Transverse colon (tissue), 4 donors: ENCODE results near the gene APOD. TPM values are rescaled to one million over a fixed set of nuclear protein-coding genes. Genes with fewer than 3 reads are reported as not detected.
"Not testable (repeated sequence)": the region's sequence is repeated elsewhere in the genome, so short reads cannot be mapped to it uniquely, and the experiment has no call there.

Source experiments
- DNase-seq: peaks from one replicate; pipeline ENCODE4 v3.0.0-alpha.2; 2019
- H3K27ac ChIP-seq, 4 donors: fragments of 200-600 bp; sonication (generic); 2 replicates each; pipeline ENCODE4 v1.5.1; 2016 to 2018; ENCODE audit warnings: inconsistent platforms in 4 of 4
- H3K27me3 ChIP-seq: fragments of 200-600 bp; sonication (generic); 2 replicates; pipeline ENCODE4 v1.5.1; 2017; ENCODE audit warnings: inconsistent platforms
- H3K36me3 ChIP-seq, 4 donors: fragments of 200-600 bp; sonication (generic); 2 replicates each; pipeline ENCODE4 v1.5.1; 2017 to 2019; ENCODE audit warnings: inconsistent platforms in 4 of 4
- H3K4me1 ChIP-seq, 4 donors: fragments of 200-600 bp; sonication (generic); 2 replicates each; pipeline ENCODE4 v1.5.1; 2017 to 2020; ENCODE audit warnings: inconsistent platforms in 4 of 4
- H3K4me3 ChIP-seq, 4 donors: fragments of 200-600 bp; sonication (generic); 1 replicate in 1 of 4; 2 replicates in 3 of 4; pipeline versions ENCODE4 v1.5.1 to v1.6.1; 2017 to 2019; ENCODE audit warnings: inconsistent platforms in 4 of 4
- H3K9me3 ChIP-seq, 2 donors: fragments of 200-600 bp; sonication (generic); 2 replicates each; pipeline ENCODE4 v1.5.1; 2017 to 2019; ENCODE audit warnings: inconsistent platforms in 2 of 2
- WGBS, 2 donors: methylation state at CpG; one replicate each; pipeline ENCODE4 v1.1.5; 2018; ENCODE audit warnings: low coverage in 1 of 2; 5-methylcytosine and 5-hydroxymethylcytosine counted together
- in situ Hi-C, 4 donors: fragments of 200-750 bp; cut with MboI; loops; one replicate each; pipeline versions ENCODE4 v1.15.0 to v1.15.1; 2017; ENCODE audit warnings: low sequenced_read_pairs in 3 of 4, low pct_ligation_motif_present in 1 of 4, low pct_unique_long_range_greater_than_20kb in 1 of 4
- intact Hi-C: fragments of 100-400 bp; cut with DNase I; formaldehyde crosslinking; loops from one replicate; pipeline ENCODE4 v1.15.1; 2023; ENCODE audit warnings: low total_unique reads
- total RNA-seq, 4 donors: library from RNA; depleted of rRNA; stranded (reverse); fragments of >200 nt; gene quantifications; one replicate each; pipeline ENCODE4 v1.1.0, GENCODE V29; 2016
- TF ChIP-seq, protein P1 (sequence below), 5 experiments: fragments of 200-600 bp in 3 of 5; fragments of 450-650 bp in 2 of 5; sonication (generic) in 3 of 5; IDR thresholded peaks; 1 replicate in 2 of 5; 2 replicates in 3 of 5; pipeline ENCODE4 v1.5.1; 2016 to 2017; ENCODE audit warnings: antibody characterized with exemption in 5 of 5, inconsistent platforms in 3 of 5, mild to moderate bottlenecking in 2 of 5, moderate library complexity in 1 of 5

The APOD gene
- total RNA-seq, 4 donors from 2014 or later = 3.4 to 118 (median 46.1) TPM

- H3K9me3 ChIP-seq, H3K4me1 ChIP-seq, H3K27me3 ChIP-seq, in situ Hi-C loops, H3K27ac ChIP-seq, DNase-seq, H3K36me3 ChIP-seq, intact Hi-C loops, H3K4me3 ChIP-seq: not testable (repeated sequence)
- WGBS, 2 donors = 79 to 84% methylated on average over 8 to 30 of the region's 30 CpGs
These were observed 44.0 kb upstream of the APOD start for GRCh38 chr3:195627515-195628385.

DNA sequence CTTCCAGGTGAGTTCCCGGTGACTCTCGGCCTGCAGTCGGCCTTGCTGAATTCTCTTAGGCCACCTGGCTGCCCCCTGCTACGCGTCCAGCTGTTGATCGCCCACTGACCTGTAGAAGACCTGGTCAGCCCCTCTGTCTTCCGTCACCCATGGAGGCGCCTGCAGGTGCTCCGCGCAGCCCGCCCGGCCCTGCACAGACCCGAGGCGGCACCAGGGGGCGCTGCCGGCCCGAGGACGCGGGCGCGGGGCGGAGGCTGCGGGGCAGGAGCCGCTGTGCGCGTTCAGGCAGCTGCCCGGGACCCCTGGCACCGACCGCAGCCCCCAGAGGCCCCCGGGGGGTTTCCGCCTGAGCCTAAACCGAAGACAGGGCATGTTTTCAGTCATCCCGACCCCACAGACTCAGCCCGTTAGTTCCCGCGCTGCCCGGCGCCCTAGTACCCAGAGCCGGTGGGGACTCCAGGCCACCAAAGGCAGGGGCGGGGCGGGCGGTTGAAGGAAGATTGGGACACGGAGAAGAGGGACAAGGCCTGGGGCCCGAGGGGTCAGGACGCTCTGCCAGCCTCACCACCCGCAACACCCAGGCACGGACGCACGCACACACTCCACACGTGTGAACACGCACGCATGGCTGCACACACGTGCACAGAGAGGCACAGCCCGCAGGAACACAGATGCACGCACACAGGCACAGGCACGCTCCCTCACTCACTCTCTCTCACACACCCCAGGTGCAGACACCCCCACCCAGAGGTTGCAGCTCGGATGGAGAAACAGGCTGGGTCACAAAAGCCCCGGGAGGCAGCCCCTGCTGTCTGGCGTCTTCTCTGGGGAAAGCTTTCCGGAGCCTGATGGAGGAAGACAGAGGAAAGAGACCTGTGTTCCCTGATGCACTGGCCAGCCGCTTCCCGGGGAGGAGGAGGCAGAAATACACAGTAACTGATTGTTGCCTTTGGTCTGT, 41.1 kb upstream of the APOD start:
- peak overlapping the region in 1 of 4 donors; percentile 13 for H3K4me3 ChIP-seq
- H3K4me1 ChIP-seq, H3K9me3 ChIP-seq, H3K27ac ChIP-seq, H3K27me3 ChIP-seq, H3K36me3 ChIP-seq, intact Hi-C loops, DNase-seq: not testable (repeated sequence)
- TF ChIP-seq, protein P1, sequence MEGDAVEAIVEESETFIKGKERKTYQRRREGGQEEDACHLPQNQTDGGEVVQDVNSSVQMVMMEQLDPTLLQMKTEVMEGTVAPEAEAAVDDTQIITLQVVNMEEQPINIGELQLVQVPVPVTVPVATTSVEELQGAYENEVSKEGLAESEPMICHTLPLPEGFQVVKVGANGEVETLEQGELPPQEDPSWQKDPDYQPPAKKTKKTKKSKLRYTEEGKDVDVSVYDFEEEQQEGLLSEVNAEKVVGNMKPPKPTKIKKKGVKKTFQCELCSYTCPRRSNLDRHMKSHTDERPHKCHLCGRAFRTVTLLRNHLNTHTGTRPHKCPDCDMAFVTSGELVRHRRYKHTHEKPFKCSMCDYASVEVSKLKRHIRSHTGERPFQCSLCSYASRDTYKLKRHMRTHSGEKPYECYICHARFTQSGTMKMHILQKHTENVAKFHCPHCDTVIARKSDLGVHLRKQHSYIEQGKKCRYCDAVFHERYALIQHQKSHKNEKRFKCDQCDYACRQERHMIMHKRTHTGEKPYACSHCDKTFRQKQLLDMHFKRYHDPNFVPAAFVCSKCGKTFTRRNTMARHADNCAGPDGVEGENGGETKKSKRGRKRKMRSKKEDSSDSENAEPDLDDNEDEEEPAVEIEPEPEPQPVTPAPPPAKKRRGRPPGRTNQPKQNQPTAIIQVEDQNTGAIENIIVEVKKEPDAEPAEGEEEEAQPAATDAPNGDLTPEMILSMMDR (IDR thresholded peaks at IDR 0.05) = peak in 1 of 5 experiments; percentile 11
- in situ Hi-C loops = loop anchor here in 1 of 4 donors (25.0 kb wide), 1 partner anchor 112 kb away; no protein-coding TSS in a partner anchor
- 10% methylated on average over 16 of the region's 62 CpGs; no CpG with 5 or more reads in 1 of the 2 donors for WGBS, 2 donors

GRCh38 chr3:195624171-195624570, 40.4 kb upstream of the APOD start:
- H3K27me3 ChIP-seq, H3K4me3 ChIP-seq, DNase-seq, H3K9me3 ChIP-seq, intact Hi-C loops, H3K36me3 ChIP-seq, H3K27ac ChIP-seq, H3K4me1 ChIP-seq: not testable (repeated sequence)
- WGBS, 2 donors = no CpG with 5 or more reads among the region's 14 CpGs
- in situ Hi-C loops = loop anchor here in 1 of 4 donors (25.0 kb wide), 1 partner anchor 113 kb away; no protein-coding TSS in a partner anchor

DNA sequence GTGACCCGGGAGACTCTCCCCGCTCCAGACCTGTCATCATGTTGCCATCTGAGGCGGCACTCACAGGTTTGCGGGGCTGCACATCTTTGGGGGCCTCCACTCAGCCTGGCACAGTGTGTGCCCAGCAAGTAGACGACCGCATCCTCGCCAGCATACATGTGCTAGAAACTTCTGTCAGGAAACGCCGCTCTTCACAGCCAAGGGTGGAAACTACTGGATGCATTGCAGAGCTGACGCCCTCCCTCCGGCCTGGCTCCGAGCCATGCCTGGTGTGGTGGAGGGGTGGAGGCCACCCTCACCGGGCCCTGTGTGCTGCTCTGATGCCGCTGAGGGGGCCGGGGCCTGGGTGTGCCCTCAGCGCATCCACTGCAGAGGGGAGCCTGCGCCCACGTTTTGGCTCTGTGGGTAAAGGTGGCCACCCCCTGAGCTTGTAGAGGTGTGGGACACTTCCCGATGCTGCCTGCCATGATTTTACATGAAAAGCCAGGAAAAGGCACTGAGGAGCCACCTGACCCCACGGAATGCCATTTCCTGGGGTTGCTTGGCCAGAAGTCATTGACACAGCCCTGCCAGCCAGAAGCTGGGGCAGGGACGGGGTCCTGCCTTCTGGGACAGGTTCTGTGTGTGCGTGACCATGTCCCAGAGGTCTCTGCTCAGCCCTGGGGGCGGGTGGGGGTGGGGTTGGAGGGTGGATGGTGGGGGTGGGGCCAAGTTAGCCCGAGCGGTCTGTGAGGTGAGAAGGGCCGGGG, 39.7 kb upstream of the APOD start:
- 67% methylated on average over 1 of the region's 26 CpGs; no CpG with 5 or more reads in 1 of the 2 donors for WGBS, 2 donors
- in situ Hi-C loops = loop anchor here in 1 of 4 donors (25.0 kb wide), 1 partner anchor 114 kb away; no protein-coding TSS in a partner anchor
- intact Hi-C loops, H3K9me3 ChIP-seq, H3K4me3 ChIP-seq, H3K4me1 ChIP-seq, H3K36me3 ChIP-seq, H3K27me3 ChIP-seq, DNase-seq, H3K27ac ChIP-seq: not testable (repeated sequence)

GRCh38 chr3:195622523-195623170, 38.9 kb upstream of the APOD start:
- in situ Hi-C loops = loop anchor here in 1 of 4 donors (25.0 kb wide), 1 partner anchor 115 kb away; no protein-coding TSS in a partner anchor
- DNase-seq, intact Hi-C loops: not testable (repeated sequence)

GRCh38 chr3:195622012-195622411, 38.3 kb upstream of the APOD start:
- 74 to 92% methylated on average over 4 to 6 of the region's 6 CpGs for WGBS, 2 donors
- H3K27ac ChIP-seq, H3K27me3 ChIP-seq, H3K9me3 ChIP-seq, H3K4me1 ChIP-seq, intact Hi-C loops, H3K36me3 ChIP-seq, DNase-seq, H3K4me3 ChIP-seq: not testable (repeated sequence)
- in situ Hi-C loops = loop anchor here in 1 of 4 donors (25.0 kb wide), 1 partner anchor 115 kb away; no protein-coding TSS in a partner anchor

More at GRCh38 chr3:195622523-195623170, 38.9 kb upstream of the APOD start:
- 86% methylated on average over 4 of the region's 17 CpGs; no CpG with 5 or more reads in 1 of the 2 donors for WGBS, 2 donors
- not testable (repeated sequence) for H3K9me3 ChIP-seq, H3K27ac ChIP-seq, H3K4me3 ChIP-seq, H3K4me1 ChIP-seq, H3K27me3 ChIP-seq, H3K36me3 ChIP-seq

DNA sequence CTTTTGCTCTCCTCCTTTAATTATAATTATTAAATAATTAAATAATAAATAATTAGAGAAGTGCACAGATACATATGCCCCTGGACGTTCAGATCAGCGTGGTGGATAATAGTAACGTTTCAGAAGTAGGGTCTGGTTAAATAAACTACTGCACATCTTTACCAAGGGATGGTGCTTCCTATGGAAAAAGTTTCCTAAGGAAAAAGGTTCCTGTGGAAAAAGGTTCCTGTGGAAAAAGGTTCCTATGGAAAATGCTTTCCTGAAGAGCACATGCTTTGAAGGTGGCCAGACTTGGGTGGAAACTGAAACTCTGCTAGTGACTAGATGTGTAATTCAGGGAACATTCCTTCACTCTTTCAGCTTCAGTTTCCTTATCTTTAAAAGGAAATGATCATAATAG, 37.4 kb upstream of the APOD start:
- in situ Hi-C loops = loop anchor here in 1 of 4 donors (25.0 kb wide), 1 partner anchor 116 kb away; no protein-coding TSS in a partner anchor
- H3K27me3 ChIP-seq, H3K36me3 ChIP-seq, intact Hi-C loops, H3K4me3 ChIP-seq, H3K9me3 ChIP-seq, DNase-seq, H3K27ac ChIP-seq, H3K4me1 ChIP-seq: not testable (repeated sequence)
- whole genome bisulfite sequencing, 2 donors = 86 to 88% methylated on average over 3 of the region's 3 CpGs

DNA sequence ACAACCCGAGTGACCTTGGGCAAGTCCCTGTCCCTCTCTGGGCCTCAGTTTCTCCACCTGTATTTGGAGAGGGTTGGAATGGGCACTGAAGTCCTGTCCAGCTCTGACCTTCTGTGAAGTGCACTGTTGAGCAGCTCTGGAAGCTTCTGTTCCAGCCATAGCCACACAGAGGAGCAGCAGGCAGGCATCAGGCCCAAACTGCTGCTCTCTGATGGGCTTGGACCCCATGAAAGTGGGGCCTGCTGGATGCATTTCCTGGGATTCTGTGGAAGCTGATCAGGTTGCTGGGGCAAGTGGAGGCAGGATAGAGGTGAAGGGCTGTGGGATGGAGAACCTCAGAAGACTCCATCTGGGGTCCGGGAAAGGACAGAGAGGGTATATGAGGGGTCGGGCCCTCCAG, 36.7 kb upstream of the APOD start:
- in situ Hi-C loops = loop anchor here in 1 of 4 donors (25.0 kb wide), 1 partner anchor 117 kb away; no protein-coding TSS in a partner anchor
- DNase-seq, intact Hi-C loops, H3K4me1 ChIP-seq, H3K36me3 ChIP-seq, H3K27ac ChIP-seq, H3K27me3 ChIP-seq, H3K4me3 ChIP-seq, H3K9me3 ChIP-seq: not testable (repeated sequence)
- 90 to 100% methylated on average over 2 of the region's 3 CpGs for WGBS, 2 donors
